BLaER1 (cell line): ENCODE data around the gene KHK.

Experiments used
- H3K27ac ChIP-seq: shearing (Covaris generic); formaldehyde crosslinking; 2 replicates; pipeline ENCODE4 v1.8.1; 2022
- H3K27me3 ChIP-seq: shearing (Covaris generic); formaldehyde crosslinking; 2 replicates; pipeline ENCODE4 v1.8.1; 2022
- H3K36me3 ChIP-seq: shearing (Covaris generic); formaldehyde crosslinking; 2 replicates; pipeline ENCODE4 v1.8.1; 2022
- H3K4me1 ChIP-seq: shearing (Covaris generic); formaldehyde crosslinking; 2 replicates; pipeline ENCODE4 v1.8.1; 2022
- H3K4me2 ChIP-seq: shearing (Covaris generic); formaldehyde crosslinking; 2 replicates; pipeline ENCODE4 v1.8.1; 2022
- H3K4me3 ChIP-seq: shearing (Covaris generic); formaldehyde crosslinking; 2 replicates; pipeline ENCODE4 v1.8.1; 2022
- H3K9ac ChIP-seq: shearing (Covaris generic); formaldehyde crosslinking; 2 replicates; pipeline ENCODE4 v1.8.1; 2022
- H3K9me3 ChIP-seq: shearing (Covaris generic); formaldehyde crosslinking; 2 replicates; pipeline ENCODE4 v1.8.1; 2022
- H4K20me1 ChIP-seq: shearing (Covaris generic); formaldehyde crosslinking; 2 replicates; pipeline ENCODE4 v1.8.1; 2022
- Cebpa-rat ChIP-seq: shearing (Covaris generic); IDR thresholded peaks from 2 replicates; pipeline ENCODE4 v1.8.1; 2022

The KHK gene

GRCh38 chr2:27094353-27094984, 7.9 kb downstream of the KHK start:
- H3K4me2 ChIP-seq: no peak overlapping the region
- no peak overlapping the region for H3K4me3 ChIP-seq
- TF ChIP-seq Cebpa-rat: no peak
- no peaks in the 10 kb centered on the region for H4K20me1 ChIP-seq
- no peaks in the 10 kb centered on the region for H3K9me3 ChIP-seq
- H3K9ac ChIP-seq: no peak overlapping the region
- no peak overlapping the region for H3K27ac ChIP-seq
- no peaks in the 10 kb centered on the region; the same call in 1 of the 2 replicates for H3K36me3 ChIP-seq
- peaks cover 50% of the 10 kb centered on the region for H3K4me1 ChIP-seq
- H3K27me3 ChIP-seq: no peaks in the 10 kb centered on the region

- Histone ChIP-seq H3K9ac (no peak overlapping the region), H4K20me1 (no peaks in the 10 kb centered on the region), H3K9me3 (no peaks in the 10 kb centered on the region), H3K4me2 (no peak overlapping the region), H3K36me3 (no peaks in the 10 kb centered on the region; the same call in 1 of the 2 replicates), H3K4me3 (no peak overlapping the region), H3K27me3 (no peaks in the 10 kb centered on the region), H3K27ac (no peak overlapping the region), H3K4me1 (peaks cover 43% of the 10 kb centered on the region)
- no peak for TF ChIP-seq Cebpa-rat
Measured at GRCh38 chr2:27095427-27095744, 8.8 kb downstream of the KHK start.

- no peaks in the 10 kb centered on the region for H4K20me1 ChIP-seq
- no peaks in the 10 kb centered on the region; the same call in 1 of the 2 replicates for H3K36me3 ChIP-seq
- H3K4me3 ChIP-seq: no peak overlapping the region
- peak overlapping the region; percentile 68 for H3K4me2 ChIP-seq
- H3K9me3 ChIP-seq: no peaks in the 10 kb centered on the region
- no peaks in the 10 kb centered on the region for H3K27me3 ChIP-seq
- H3K27ac ChIP-seq: no peak overlapping the region
- peaks cover 37% of the 10 kb centered on the region for H3K4me1 ChIP-seq
- no peak overlapping the region for H3K9ac ChIP-seq
- no peak for TF ChIP-seq Cebpa-rat
Measured at GRCh38 chr2:27095745-27096651, 9.4 kb downstream of the KHK start.

- no peaks in the 10 kb centered on the region for H3K27me3 ChIP-seq
- H3K9me3 ChIP-seq: no peaks in the 10 kb centered on the region
- TF ChIP-seq Cebpa-rat: no peak
- H3K27ac ChIP-seq: no peak overlapping the region
- H3K4me3 ChIP-seq: no peak overlapping the region
- no peaks in the 10 kb centered on the region for H4K20me1 ChIP-seq
- H3K9ac ChIP-seq: no peak overlapping the region
- no peaks in the 10 kb centered on the region; the same call in 1 of the 2 replicates for H3K36me3 ChIP-seq
- peak overlapping the region; percentile 68 for H3K4me2 ChIP-seq
- peaks cover 36% of the 10 kb centered on the region for H3K4me1 ChIP-seq
Measured at GRCh38 chr2:27096748-27097297, 10.3 kb downstream of the KHK start.

GRCh38 chr2:27097341-27097740, 10.8 kb downstream of the KHK start:
- no peaks in the 10 kb centered on the region for H4K20me1 ChIP-seq
- H3K9me3 ChIP-seq: no peaks in the 10 kb centered on the region
- no peak overlapping the region for H3K4me2 ChIP-seq
- no peak overlapping the region for H3K27ac ChIP-seq
- H3K4me3 ChIP-seq: no peak overlapping the region
- no peaks in the 10 kb centered on the region for H3K27me3 ChIP-seq
- no peaks in the 10 kb centered on the region; the same call in 1 of the 2 replicates for H3K36me3 ChIP-seq
- TF ChIP-seq Cebpa-rat: no peak
- H3K4me1 ChIP-seq: peaks cover 30% of the 10 kb centered on the region
- H3K9ac ChIP-seq: no peak overlapping the region

- Histone ChIP-seq H3K9me3 (no peaks in the 10 kb centered on the region), H3K27ac (peak overlapping the region; percentile 10; the same call in 1 of the 2 replicates), H3K27me3 (no peaks in the 10 kb centered on the region), H3K4me2 (peak overlapping the region; percentile 61), H3K36me3 (no peaks in the 10 kb centered on the region; the same call in 1 of the 2 replicates), H3K9ac (no peak overlapping the region), H4K20me1 (no peaks in the 10 kb centered on the region), H3K4me1 (peaks cover 23% of the 10 kb centered on the region), H3K4me3 (no peak overlapping the region)
- TF ChIP-seq Cebpa-rat: no peak
Measured at GRCh38 chr2:27099334-27099955, 12.9 kb downstream of the KHK start.

GRCh38 chr2:27100036-27100435, 13.5 kb downstream of the KHK start:
- TF ChIP-seq Cebpa-rat: no peak
- no peak overlapping the region for H3K4me2 ChIP-seq

GRCh38 chr2:27102329-27102728, 15.8 kb downstream of the KHK start:
- H3K27me3 ChIP-seq: no peaks in the 10 kb centered on the region
- H3K9ac ChIP-seq: no peak overlapping the region
- H3K4me1 ChIP-seq: peaks cover 27% of the 10 kb centered on the region
- H3K4me3 ChIP-seq: no peak overlapping the region
- TF ChIP-seq Cebpa-rat: no peak
- no peaks in the 10 kb centered on the region for H3K9me3 ChIP-seq
- H3K4me2 ChIP-seq: no peak overlapping the region
- H3K36me3 ChIP-seq: no peaks in the 10 kb centered on the region
- no peaks in the 10 kb centered on the region for H4K20me1 ChIP-seq
- H3K27ac ChIP-seq: no peak overlapping the region

More at GRCh38 chr2:27100036-27100435, 13.5 kb downstream of the KHK start:
- no peak overlapping the region for H3K4me3 ChIP-seq
- H3K36me3 ChIP-seq: no peaks in the 10 kb centered on the region
- H3K9me3 ChIP-seq: no peaks in the 10 kb centered on the region
- no peaks in the 10 kb centered on the region for H4K20me1 ChIP-seq
- no peaks in the 10 kb centered on the region for H3K27me3 ChIP-seq
- no peak overlapping the region for H3K9ac ChIP-seq
- H3K4me1 ChIP-seq: peaks cover 23% of the 10 kb centered on the region
- no peak overlapping the region for H3K27ac ChIP-seq

GRCh38 chr2:27105981-27106380, 19.4 kb downstream of the KHK start:
- H3K9me3 ChIP-seq: no peaks in the 10 kb centered on the region
- no peaks in the 10 kb centered on the region for H3K27me3 ChIP-seq
- no peak overlapping the region for H3K9ac ChIP-seq
- peak overlapping the region; percentile 57 for H3K4me2 ChIP-seq
- no peak for TF ChIP-seq Cebpa-rat
- H3K4me3 ChIP-seq: no peak overlapping the region
- H3K36me3 ChIP-seq: no peaks in the 10 kb centered on the region
- no peak overlapping the region for H3K27ac ChIP-seq
- peaks cover 14% of the 10 kb centered on the region for H3K4me1 ChIP-seq
- H4K20me1 ChIP-seq: no peaks in the 10 kb centered on the region
